ENCODE data around the gene JMJD4.

Gene JMJD4

DNA sequence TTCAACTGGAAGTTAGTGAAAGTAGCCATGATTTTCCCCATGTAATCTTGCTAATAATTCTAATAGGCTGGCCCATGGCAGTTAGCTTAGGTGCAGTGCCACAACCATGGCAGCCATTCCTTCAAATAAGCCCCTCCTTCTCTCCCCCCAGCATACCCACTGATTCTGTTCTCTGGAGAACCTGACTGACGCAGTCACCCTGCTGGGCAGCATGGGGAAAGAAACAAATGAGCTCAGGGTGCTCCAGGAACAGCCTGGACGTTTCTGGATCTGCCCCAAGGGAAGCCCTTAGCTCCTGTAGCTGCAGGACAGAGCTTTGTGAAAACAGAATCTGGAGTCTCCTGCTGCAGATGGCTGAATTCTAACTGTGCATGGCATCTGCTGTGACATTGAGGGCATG, 22.7 kb upstream of the JMJD4 start:
- H3K9ac ChIP-seq (ENCODE audit: low read length): no peak overlapping the region
- H3K4me3 ChIP-seq (ENCODE audit: low read length): no peak overlapping the region
- H3K36me3 ChIP-seq (ENCODE audit: control insufficient read depth, insufficient read depth, low read length): no peaks in the 10 kb centered on the region
- H3K4me1 ChIP-seq (ENCODE audit: control insufficient read depth, insufficient read depth, low read length): peaks cover 11% of the 10 kb centered on the region
- H3K27me3 ChIP-seq (ENCODE audit: control insufficient read depth, insufficient read depth, low read length): no peaks in the 10 kb centered on the region
- no peaks in the 10 kb centered on the region for H3K9me3 ChIP-seq (ENCODE audit: control insufficient read depth, low read length)

GRCh38 chr1:227756172-227756959, 21.3 kb upstream of the JMJD4 start:
- no peaks in the 10 kb centered on the region for H3K27me3 ChIP-seq (ENCODE audit: control insufficient read depth, insufficient read depth, low read length)
- no peak overlapping the region for H3K9ac ChIP-seq (ENCODE audit: low read length)
- no peak overlapping the region for H3K4me3 ChIP-seq (ENCODE audit: low read length)
- no peaks in the 10 kb centered on the region for H3K9me3 ChIP-seq (ENCODE audit: control insufficient read depth, low read length)
- H3K4me1 ChIP-seq (ENCODE audit: control insufficient read depth, insufficient read depth, low read length): peaks cover 11% of the 10 kb centered on the region
- no peaks in the 10 kb centered on the region for H3K36me3 ChIP-seq (ENCODE audit: control insufficient read depth, insufficient read depth, low read length)

DNA sequence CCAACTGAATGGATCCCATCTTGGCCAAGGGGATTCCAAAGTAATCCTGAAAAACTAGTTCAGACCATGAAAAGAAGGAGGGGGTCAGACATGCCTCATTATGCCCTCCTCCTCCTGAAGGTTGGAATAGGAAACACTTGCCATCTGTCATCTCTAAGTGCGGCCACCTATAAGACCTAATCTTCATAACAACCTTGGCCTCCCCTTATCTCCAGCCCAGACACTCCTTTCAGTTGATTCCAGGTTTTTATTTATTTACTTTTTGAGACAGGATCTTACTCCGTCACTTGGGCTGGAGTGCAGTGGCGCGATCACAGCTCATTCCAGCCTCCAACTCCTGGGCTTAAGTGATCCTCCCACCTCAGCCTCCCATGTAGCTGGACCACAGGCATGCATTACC, 19.9 kb upstream of the JMJD4 start:
- Histone ChIP-seq H3K27me3 (ENCODE audit: control insufficient read depth, insufficient read depth, low read length) (no peaks in the 10 kb centered on the region), H3K4me3 (ENCODE audit: low read length) (no peak overlapping the region), H3K9me3 (ENCODE audit: control insufficient read depth, low read length) (no peaks in the 10 kb centered on the region), H3K9ac (ENCODE audit: low read length) (no peak overlapping the region), H3K36me3 (ENCODE audit: control insufficient read depth, insufficient read depth, low read length) (no peaks in the 10 kb centered on the region), H3K4me1 (ENCODE audit: control insufficient read depth, insufficient read depth, low read length) (peaks cover 11% of the 10 kb centered on the region)

- Histone ChIP-seq H3K4me3 (ENCODE audit: low read length) (no peak overlapping the region), H3K9me3 (ENCODE audit: control insufficient read depth, low read length) (no peaks in the 10 kb centered on the region), H3K27me3 (ENCODE audit: control insufficient read depth, insufficient read depth, low read length) (no peaks in the 10 kb centered on the region), H3K4me1 (ENCODE audit: control insufficient read depth, insufficient read depth, low read length) (peaks cover 11% of the 10 kb centered on the region), H3K36me3 (ENCODE audit: control insufficient read depth, insufficient read depth, low read length) (no peaks in the 10 kb centered on the region), H3K9ac (ENCODE audit: low read length) (no peak overlapping the region)
These were observed 19.1 kb upstream of the JMJD4 start for GRCh38 chr1:227753999-227754711.

DNA sequence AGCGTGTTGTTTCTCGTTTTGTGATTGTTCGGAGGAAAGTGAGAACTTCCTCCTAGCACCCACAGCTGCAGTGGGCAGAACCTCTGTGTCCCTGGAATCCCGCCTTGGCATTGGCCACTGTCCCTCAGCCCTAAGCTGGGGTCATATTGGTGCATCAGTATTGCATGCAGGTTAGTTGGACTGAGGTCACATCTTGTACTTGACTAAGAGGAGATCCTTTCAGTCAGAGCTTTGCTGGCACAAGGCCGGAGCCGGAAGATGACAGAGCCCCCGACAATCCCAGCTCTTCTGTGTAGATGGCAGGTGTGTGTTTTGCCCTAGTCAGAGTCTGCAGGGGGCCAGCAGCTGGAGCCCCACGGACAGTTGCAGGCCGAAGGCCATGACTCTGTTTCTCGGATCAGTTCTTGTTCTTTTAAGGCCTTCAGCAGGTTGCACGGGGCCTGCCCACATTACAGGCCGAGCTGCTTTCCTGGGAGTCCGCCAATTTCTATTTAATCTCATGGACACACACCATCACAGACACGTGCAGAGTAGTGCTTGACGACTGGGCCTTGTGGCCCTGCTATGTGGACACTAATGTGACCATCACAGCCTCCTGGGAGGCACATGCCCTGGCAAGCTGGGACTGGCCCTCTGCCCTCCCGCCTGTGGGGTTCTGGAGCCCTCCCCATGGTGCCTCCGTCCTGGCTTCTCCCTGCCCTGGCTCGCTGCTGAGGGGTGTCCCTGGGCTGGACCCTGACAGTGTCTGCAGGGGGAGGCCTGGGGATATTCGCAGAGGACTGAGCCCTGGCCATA, 15.0 kb upstream of the JMJD4 start:
- no peaks in the 10 kb centered on the region for H3K9me3 ChIP-seq (ENCODE audit: control insufficient read depth, low read length)
- peaks cover 11% of the 10 kb centered on the region for H3K4me1 ChIP-seq (ENCODE audit: control insufficient read depth, insufficient read depth, low read length)
- no peak overlapping the region for H3K9ac ChIP-seq (ENCODE audit: low read length)
- peaks cover 8% of the 10 kb centered on the region for H3K36me3 ChIP-seq (ENCODE audit: control insufficient read depth, insufficient read depth, low read length)
- no peaks in the 10 kb centered on the region for H3K27me3 ChIP-seq (ENCODE audit: control insufficient read depth, insufficient read depth, low read length)
- H3K4me3 ChIP-seq (ENCODE audit: low read length): no peak overlapping the region

GRCh38 chr1:227749225-227749624, 14.1 kb upstream of the JMJD4 start:
- H3K4me3 ChIP-seq (ENCODE audit: low read length): no peak overlapping the region

DNA sequence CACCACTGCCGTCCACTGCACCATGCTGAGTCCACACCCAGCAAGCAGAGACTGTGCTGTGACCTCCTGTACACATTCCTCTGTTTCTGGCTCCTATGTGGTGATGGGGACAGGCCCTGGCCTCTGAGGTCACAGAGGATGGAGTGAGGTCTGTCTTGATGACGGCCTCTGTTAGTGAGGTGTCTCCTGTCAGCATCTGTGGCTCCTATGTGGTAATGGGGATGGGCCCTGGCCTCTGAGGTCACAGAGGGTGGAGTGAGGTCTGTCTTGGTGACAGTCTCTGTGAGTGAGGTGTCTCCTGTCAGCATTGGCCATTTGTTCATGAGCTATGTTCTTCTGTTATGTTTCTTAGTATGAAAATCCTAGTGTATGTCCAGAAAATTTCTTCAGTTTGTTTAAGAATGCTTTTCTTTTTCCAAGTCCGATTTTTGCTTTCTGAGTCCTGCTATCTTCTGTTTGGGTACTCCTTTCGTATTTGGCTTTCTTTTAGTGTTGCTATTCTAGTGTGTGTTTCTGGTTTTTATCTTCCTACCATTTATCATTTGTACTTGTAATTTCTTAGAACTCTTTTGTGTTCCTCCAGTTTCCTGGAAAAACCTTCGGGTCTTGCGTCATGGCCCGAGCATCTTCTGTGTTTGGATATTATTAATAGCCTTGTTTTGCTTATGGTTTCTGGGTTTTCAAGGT, 13.5 kb upstream of the JMJD4 start:
- H3K27me3 ChIP-seq (ENCODE audit: control insufficient read depth, insufficient read depth, low read length): no peaks in the 10 kb centered on the region
- H3K4me1 ChIP-seq (ENCODE audit: control insufficient read depth, insufficient read depth, low read length): peaks cover 6% of the 10 kb centered on the region
- H3K9ac ChIP-seq (ENCODE audit: low read length): no peak overlapping the region
- no peak overlapping the region for H3K4me3 ChIP-seq (ENCODE audit: low read length)
- no peaks in the 10 kb centered on the region for H3K9me3 ChIP-seq (ENCODE audit: control insufficient read depth, low read length)
- peaks cover 8% of the 10 kb centered on the region for H3K36me3 ChIP-seq (ENCODE audit: control insufficient read depth, insufficient read depth, low read length)

More at GRCh38 chr1:227749225-227749624, 14.1 kb upstream of the JMJD4 start:
- Histone ChIP-seq H3K36me3 (ENCODE audit: control insufficient read depth, insufficient read depth, low read length) (peaks cover 8% of the 10 kb centered on the region), H3K4me1 (ENCODE audit: control insufficient read depth, insufficient read depth, low read length) (peaks cover 10% of the 10 kb centered on the region), H3K9me3 (ENCODE audit: control insufficient read depth, low read length) (no peaks in the 10 kb centered on the region), H3K9ac (ENCODE audit: low read length) (no peak overlapping the region), H3K27me3 (ENCODE audit: control insufficient read depth, insufficient read depth, low read length) (no peaks in the 10 kb centered on the region)

DNA sequence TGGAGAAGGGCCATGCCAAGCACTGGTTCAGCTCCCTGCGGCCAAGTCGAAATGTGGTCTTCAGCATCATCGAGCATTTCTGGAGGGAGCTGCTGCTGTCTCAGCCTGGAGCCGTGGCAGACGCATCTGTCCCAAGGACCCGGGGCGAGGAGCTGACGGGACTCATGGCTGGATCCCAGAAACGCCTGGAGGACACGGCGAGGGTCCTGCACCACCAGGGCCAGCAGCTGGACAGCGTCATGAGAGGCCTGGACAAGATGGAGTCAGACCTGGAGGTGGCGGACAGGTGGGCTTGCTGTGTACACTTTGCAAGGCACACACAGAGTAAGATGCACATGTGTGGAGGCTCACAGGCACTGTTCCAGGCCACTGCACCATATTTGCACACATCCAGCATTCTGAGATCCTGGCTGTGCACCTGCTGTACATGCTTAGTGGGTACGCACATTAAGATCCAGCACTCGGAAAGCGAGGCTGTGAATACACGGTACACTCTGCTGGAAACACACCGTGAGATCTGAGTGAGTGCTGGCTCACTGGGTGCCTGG, 12.9 kb upstream of the JMJD4 start:
- H3K36me3 ChIP-seq (ENCODE audit: control insufficient read depth, insufficient read depth, low read length): peaks cover 8% of the 10 kb centered on the region
- no peaks in the 10 kb centered on the region for H3K27me3 ChIP-seq (ENCODE audit: control insufficient read depth, insufficient read depth, low read length)
- no peak overlapping the region for H3K4me3 ChIP-seq (ENCODE audit: low read length)
- no peak overlapping the region for H3K9ac ChIP-seq (ENCODE audit: low read length)
- no peaks in the 10 kb centered on the region for H3K9me3 ChIP-seq (ENCODE audit: control insufficient read depth, low read length)
- peaks cover 4% of the 10 kb centered on the region for H3K4me1 ChIP-seq (ENCODE audit: control insufficient read depth, insufficient read depth, low read length)

- no peak overlapping the region for H3K9ac ChIP-seq (ENCODE audit: low read length)
- H3K27me3 ChIP-seq (ENCODE audit: control insufficient read depth, insufficient read depth, low read length): no peaks in the 10 kb centered on the region
- peaks cover 4% of the 10 kb centered on the region for H3K4me1 ChIP-seq (ENCODE audit: control insufficient read depth, insufficient read depth, low read length)
- H3K4me3 ChIP-seq (ENCODE audit: low read length): no peak overlapping the region
- no peaks in the 10 kb centered on the region for H3K9me3 ChIP-seq (ENCODE audit: control insufficient read depth, low read length)
- H3K36me3 ChIP-seq (ENCODE audit: control insufficient read depth, insufficient read depth, low read length): peaks cover 8% of the 10 kb centered on the region
These were observed 12.3 kb upstream of the JMJD4 start for GRCh38 chr1:227747382-227747781.

GRCh38 chr1:227746676-227747075, 11.6 kb upstream of the JMJD4 start:
- H3K4me3 ChIP-seq (ENCODE audit: low read length): no peak overlapping the region
- peaks cover 4% of the 10 kb centered on the region for H3K4me1 ChIP-seq (ENCODE audit: control insufficient read depth, insufficient read depth, low read length)
- H3K9ac ChIP-seq (ENCODE audit: low read length): no peak overlapping the region
- H3K27me3 ChIP-seq (ENCODE audit: control insufficient read depth, insufficient read depth, low read length): no peaks in the 10 kb centered on the region
- peaks cover 8% of the 10 kb centered on the region for H3K36me3 ChIP-seq (ENCODE audit: control insufficient read depth, insufficient read depth, low read length)
- H3K9me3 ChIP-seq (ENCODE audit: control insufficient read depth, low read length): no peaks in the 10 kb centered on the region

DNA sequence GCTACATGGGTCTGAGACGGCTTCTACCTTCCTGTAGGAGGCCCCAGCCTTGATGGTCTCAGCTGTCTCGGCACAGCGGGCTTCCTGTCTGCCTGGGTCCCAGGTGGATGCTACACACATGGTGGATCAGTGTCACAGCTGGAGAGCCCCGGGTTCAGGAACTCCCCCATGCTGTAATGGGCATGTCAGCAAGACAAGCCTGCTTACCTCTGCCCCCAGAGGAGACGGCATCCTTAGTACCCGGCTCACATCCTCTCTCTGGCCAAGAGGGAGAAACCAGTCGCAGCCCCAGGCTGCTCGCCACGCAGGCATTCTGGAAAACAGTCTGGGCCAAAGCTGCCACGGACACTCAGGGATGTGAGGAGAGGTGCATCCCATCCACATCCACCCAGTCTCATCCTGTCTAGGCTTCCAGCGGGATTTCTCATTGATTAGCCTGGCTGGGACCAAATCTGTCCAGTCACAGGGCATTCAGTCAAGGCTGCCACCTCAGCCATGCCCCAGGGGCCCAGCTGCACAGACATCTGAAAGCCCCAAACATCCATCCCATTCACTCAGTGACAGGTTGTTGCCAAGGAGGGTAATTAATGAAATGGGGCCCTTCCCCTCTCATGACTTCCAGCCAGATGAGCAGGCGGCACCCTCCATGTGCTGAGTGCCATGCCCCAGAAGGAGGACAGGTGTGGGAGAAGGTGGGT, 10.6 kb upstream of the JMJD4 start:
- no peaks in the 10 kb centered on the region for H3K27me3 ChIP-seq (ENCODE audit: control insufficient read depth, insufficient read depth, low read length)
- H3K36me3 ChIP-seq (ENCODE audit: control insufficient read depth, insufficient read depth, low read length): peaks cover 8% of the 10 kb centered on the region
- no peak overlapping the region for H3K9ac ChIP-seq (ENCODE audit: low read length)
- H3K4me1 ChIP-seq (ENCODE audit: control insufficient read depth, insufficient read depth, low read length): peaks cover 4% of the 10 kb centered on the region
- no peak overlapping the region for H3K4me3 ChIP-seq (ENCODE audit: low read length)
- no peaks in the 10 kb centered on the region for H3K9me3 ChIP-seq (ENCODE audit: control insufficient read depth, low read length)
